ENCODE measurements around the gene GSDME. TPM values are rescaled to one million over a fixed set of nuclear protein-coding genes. Genes with fewer than 3 reads are reported as not detected.

Gene GSDME
- polyA plus RNA-seq, 4 donors = 4.0 to 118 (median 89.6) TPM

DNA sequence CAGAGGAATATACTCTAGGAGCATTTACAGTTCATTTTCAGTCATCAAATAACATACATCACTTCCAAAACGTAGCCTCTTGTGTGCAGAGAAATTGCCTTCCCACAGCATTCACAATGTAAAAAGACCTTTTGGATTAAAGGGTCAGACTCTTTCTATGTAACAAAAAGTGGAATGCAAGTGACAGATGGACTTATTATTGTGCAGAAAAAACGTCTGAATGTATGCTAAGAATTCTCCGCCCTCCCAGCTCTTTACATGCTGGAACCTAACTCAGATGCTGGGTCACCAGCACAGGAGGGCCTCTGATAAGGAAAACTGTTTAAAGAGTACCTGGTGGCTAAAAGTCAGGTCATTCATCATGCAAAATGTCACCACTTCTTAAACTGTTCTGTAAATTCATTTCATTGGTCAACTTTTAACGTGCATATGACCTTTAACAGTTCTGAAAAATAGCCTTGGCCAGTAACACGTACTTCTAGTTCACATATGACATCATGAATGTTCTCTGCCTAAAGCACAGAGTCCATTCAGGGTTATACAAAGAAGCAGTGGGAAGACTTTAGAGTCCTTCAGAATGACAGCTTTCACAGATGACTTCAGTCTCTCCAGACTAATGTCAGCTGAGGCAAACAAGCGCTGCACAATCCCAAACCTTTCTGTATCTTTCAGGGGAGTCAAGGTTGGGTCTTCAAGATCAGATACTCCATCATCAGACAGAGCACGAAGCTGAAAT is 58.6 kb downstream of the GSDME start:
- no peak overlapping the region for H3K4me3 ChIP-seq (ENCODE audit: low read depth in 1 of 3, low read length in 3 of 3)
- H3K4me1 ChIP-seq (ENCODE audit: control insufficient read depth in 3 of 3, insufficient read depth in 2 of 3, low read depth in 1 of 3, low read length in 2 of 3) = no peaks in the 10 kb centered on the region
- 83 to 88% (median 88%) methylated on average over 7 of the region's 7 CpGs for WGBS, 3 donors
- no peak for FAIRE-seq
- no peak overlapping the region for H3K27ac ChIP-seq (ENCODE audit: low read depth in 1 of 3, low read length in 2 of 3)
- peaks cover 0 to 21% (median 0%) of the 10 kb centered on the region in 3 donors for H3K36me3 ChIP-seq (ENCODE audit: control insufficient read depth in 3 of 3, insufficient read depth in 2 of 3, low read depth in 1 of 3, low read length in 3 of 3)
- no peaks in the 10 kb centered on the region for H3K27me3 ChIP-seq (ENCODE audit: control insufficient read depth in 3 of 3, insufficient read depth in 3 of 3, low read length in 3 of 3)
- DNase-seq = no peak
- H3K9me3 ChIP-seq (ENCODE audit: control insufficient read depth in 2 of 2, insufficient read depth in 1 of 2, low read depth in 1 of 2, low read length in 1 of 2) = no peaks in the 10 kb centered on the region

DNA sequence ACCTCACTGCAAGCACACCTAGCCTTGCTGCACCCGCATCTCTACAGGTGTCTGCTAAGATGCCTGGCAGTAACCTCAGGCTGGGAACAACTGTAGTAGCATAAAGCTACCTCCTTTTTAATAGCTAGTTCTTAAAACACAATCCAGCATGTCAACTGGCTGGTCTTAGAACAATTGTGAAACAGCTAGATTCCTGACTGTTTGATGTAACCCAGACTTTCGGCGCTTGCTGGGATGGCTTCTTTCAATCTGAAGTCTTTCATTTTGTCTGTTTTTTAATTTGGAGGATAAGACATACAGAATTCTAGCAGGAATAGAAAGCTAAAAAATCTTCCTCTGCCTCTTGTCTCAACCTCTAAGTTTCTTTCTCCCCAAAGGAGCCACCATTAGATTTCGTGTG is 59.8 kb downstream of the GSDME start:
- DNase-seq (no peak), FAIRE-seq (no peak)
- no peaks in the 10 kb centered on the region for H3K4me1 ChIP-seq (ENCODE audit: control insufficient read depth in 3 of 3, insufficient read depth in 2 of 3, low read depth in 1 of 3, low read length in 2 of 3)
- no peaks in the 10 kb centered on the region for H3K27me3 ChIP-seq (ENCODE audit: control insufficient read depth in 3 of 3, insufficient read depth in 3 of 3, low read length in 3 of 3)
- H3K27ac ChIP-seq (ENCODE audit: low read depth in 1 of 3, low read length in 2 of 3) = no peak overlapping the region
- no peaks in the 10 kb centered on the region for H3K9me3 ChIP-seq (ENCODE audit: control insufficient read depth in 2 of 2, insufficient read depth in 1 of 2, low read depth in 1 of 2, low read length in 1 of 2)
- peaks cover 0 to 9% (median 0%) of the 10 kb centered on the region in 3 donors for H3K36me3 ChIP-seq (ENCODE audit: control insufficient read depth in 3 of 3, insufficient read depth in 2 of 3, low read depth in 1 of 3, low read length in 3 of 3)
- H3K4me3 ChIP-seq (ENCODE audit: low read depth in 1 of 3, low read length in 3 of 3) = no peak overlapping the region
- WGBS, 3 donors = 93 to 96% (median 94%) methylated on average over 4 of the region's 4 CpGs

DNA sequence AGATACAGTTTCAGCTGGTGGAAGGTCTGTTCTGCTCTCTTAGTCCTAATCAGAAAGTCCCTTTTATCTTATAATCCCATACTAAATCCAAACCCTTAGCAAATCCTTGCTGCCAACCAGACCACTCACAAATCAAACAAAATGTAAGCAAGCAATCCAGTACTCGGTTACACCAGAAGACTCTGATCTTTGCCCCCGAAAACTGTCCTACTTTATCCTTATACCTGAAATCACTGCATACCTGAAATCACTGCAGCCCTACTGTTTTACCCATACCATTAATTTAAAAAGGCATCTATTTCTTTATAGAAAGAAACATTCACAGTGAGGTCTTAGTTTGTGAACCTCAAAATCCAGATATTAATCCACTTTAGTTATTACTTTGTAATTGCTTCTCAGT is 64.7 kb downstream of the GSDME start:
- Histone ChIP-seq H3K9me3 (ENCODE audit: control insufficient read depth in 2 of 2, insufficient read depth in 1 of 2, low read depth in 1 of 2, low read length in 1 of 2) (no peaks in the 10 kb centered on the region), H3K4me1 (ENCODE audit: control insufficient read depth in 3 of 3, insufficient read depth in 2 of 3, low read depth in 1 of 3, low read length in 2 of 3) (no peaks in the 10 kb centered on the region), H3K36me3 (ENCODE audit: control insufficient read depth in 3 of 3, insufficient read depth in 2 of 3, low read depth in 1 of 3, low read length in 3 of 3) (peaks cover 0 to 2% (median 0%) of the 10 kb centered on the region in 3 donors), H3K27me3 (ENCODE audit: control insufficient read depth in 3 of 3, insufficient read depth in 3 of 3, low read length in 3 of 3) (no peaks in the 10 kb centered on the region), H3K27ac (ENCODE audit: low read depth in 1 of 3, low read length in 2 of 3) (no peak overlapping the region), H3K4me3 (ENCODE audit: low read depth in 1 of 3, low read length in 3 of 3) (no peak overlapping the region)
- FAIRE-seq (no peak), DNase-seq (no peak)
- WGBS, 3 donors = 57 to 69% (median 65%) methylated on average over 2 of the region's 2 CpGs

DNA sequence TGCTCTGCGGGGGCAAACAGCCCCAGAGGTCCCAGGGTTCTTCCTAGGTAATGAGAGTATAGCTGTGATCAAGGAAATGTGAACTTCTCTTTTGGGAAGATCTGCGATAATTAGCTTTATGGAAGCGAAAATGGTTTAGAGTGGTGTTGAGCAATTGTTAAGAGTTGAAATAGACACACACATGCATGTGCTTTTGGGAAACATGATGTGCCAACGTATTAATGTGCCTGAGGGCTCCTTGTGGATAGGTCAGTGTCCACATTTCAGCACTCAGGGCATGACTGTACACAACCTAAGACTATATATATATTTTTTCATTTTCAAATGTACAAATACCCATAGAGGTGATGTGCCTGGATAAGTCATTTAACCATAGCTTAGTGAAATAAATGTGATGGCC is 67.0 kb downstream of the GSDME start:
- Histone ChIP-seq H3K36me3 (ENCODE audit: control insufficient read depth in 3 of 3, insufficient read depth in 2 of 3, low read depth in 1 of 3, low read length in 3 of 3) (peaks cover 0 to 2% (median 0%) of the 10 kb centered on the region in 3 donors), H3K27me3 (ENCODE audit: control insufficient read depth in 3 of 3, insufficient read depth in 3 of 3, low read length in 3 of 3) (no peaks in the 10 kb centered on the region), H3K27ac (ENCODE audit: low read depth in 1 of 3, low read length in 2 of 3) (no peak overlapping the region), H3K4me3 (ENCODE audit: low read depth in 1 of 3, low read length in 3 of 3) (no peak overlapping the region), H3K4me1 (ENCODE audit: control insufficient read depth in 3 of 3, insufficient read depth in 2 of 3, low read depth in 1 of 3, low read length in 2 of 3) (no peaks in the 10 kb centered on the region), H3K9me3 (ENCODE audit: control insufficient read depth in 2 of 2, insufficient read depth in 1 of 2, low read depth in 1 of 2, low read length in 1 of 2) (no peaks in the 10 kb centered on the region)
- no peak for DNase-seq
- no peak for FAIRE-seq
- 93 to 95% (median 94%) methylated on average over 4 of the region's 4 CpGs for WGBS, 3 donors

DNA sequence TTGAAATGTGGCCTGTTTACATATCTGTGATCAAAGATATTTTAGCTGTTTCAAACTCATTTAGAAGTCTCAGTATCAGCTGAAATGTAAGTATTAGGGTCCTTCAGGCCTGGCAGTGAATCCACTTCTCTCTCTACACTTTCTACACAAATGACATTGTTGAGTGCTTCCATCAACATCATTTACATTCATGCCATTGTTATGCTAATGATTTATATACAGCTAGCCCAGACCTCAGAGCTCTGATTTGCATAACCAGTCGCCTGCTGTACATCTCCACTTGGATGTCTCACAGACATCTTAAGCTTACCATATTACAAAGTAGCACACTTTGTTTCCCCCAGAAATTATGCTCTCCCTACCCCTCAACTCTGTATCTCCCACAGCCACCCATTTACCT is 71.6 kb downstream of the GSDME start:
- no peak overlapping the region for H3K4me3 ChIP-seq (ENCODE audit: low read depth in 1 of 3, low read length in 3 of 3)
- 94 to 96% (median 94%) methylated on average over 1 of the region's 1 CpG for WGBS, 3 donors
- FAIRE-seq (no peak), DNase-seq (no peak)
- no peaks in the 10 kb centered on the region for H3K4me1 ChIP-seq (ENCODE audit: control insufficient read depth in 3 of 3, insufficient read depth in 2 of 3, low read depth in 1 of 3, low read length in 2 of 3)
- H3K27ac ChIP-seq (ENCODE audit: low read depth in 1 of 3, low read length in 2 of 3) = no peak overlapping the region
- peaks cover 0 to 2% (median 0%) of the 10 kb centered on the region in 3 donors for H3K36me3 ChIP-seq (ENCODE audit: control insufficient read depth in 3 of 3, insufficient read depth in 2 of 3, low read depth in 1 of 3, low read length in 3 of 3)
- H3K9me3 ChIP-seq (ENCODE audit: control insufficient read depth in 2 of 2, insufficient read depth in 1 of 2, low read depth in 1 of 2, low read length in 1 of 2) = no peaks in the 10 kb centered on the region
- H3K27me3 ChIP-seq (ENCODE audit: control insufficient read depth in 3 of 3, insufficient read depth in 3 of 3, low read length in 3 of 3) = no peaks in the 10 kb centered on the region

DNA sequence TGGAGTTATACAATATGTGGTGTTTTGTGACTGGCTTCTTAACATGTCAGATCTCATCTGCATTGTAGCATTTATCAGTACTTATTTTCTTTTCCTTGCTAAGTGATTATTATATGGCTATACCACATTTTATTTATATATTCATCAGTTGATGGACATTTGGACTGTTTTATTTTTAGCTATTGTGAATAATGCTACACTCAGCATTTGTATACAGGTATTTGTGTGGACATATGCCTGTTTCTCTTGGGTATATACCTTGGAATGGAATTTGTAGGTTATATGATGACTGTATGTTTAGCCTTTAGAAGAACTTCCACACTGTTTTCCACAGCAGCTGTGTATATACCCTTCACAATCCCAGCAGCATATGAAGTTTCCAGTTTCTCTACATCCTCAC is 86.5 kb downstream of the GSDME start:
- H3K36me3 ChIP-seq (ENCODE audit: control insufficient read depth in 3 of 3, insufficient read depth in 2 of 3, low read depth in 1 of 3, low read length in 3 of 3) = no peaks in the 10 kb centered on the region
- FAIRE-seq (no peak), DNase-seq (no peak)
- no peak overlapping the region for H3K4me3 ChIP-seq (ENCODE audit: low read depth in 1 of 3, low read length in 3 of 3)
- no peak overlapping the region for H3K27ac ChIP-seq (ENCODE audit: low read depth in 1 of 3, low read length in 2 of 3)
- no peaks in the 10 kb centered on the region for H3K27me3 ChIP-seq (ENCODE audit: control insufficient read depth in 3 of 3, insufficient read depth in 3 of 3, low read length in 3 of 3)
- H3K4me1 ChIP-seq (ENCODE audit: control insufficient read depth in 3 of 3, insufficient read depth in 2 of 3, low read depth in 1 of 3, low read length in 2 of 3) = peaks cover 0 to 8% (median 0%) of the 10 kb centered on the region in 3 donors
- H3K9me3 ChIP-seq (ENCODE audit: control insufficient read depth in 2 of 2, insufficient read depth in 1 of 2, low read depth in 1 of 2, low read length in 1 of 2) = no peaks in the 10 kb centered on the region

DNA sequence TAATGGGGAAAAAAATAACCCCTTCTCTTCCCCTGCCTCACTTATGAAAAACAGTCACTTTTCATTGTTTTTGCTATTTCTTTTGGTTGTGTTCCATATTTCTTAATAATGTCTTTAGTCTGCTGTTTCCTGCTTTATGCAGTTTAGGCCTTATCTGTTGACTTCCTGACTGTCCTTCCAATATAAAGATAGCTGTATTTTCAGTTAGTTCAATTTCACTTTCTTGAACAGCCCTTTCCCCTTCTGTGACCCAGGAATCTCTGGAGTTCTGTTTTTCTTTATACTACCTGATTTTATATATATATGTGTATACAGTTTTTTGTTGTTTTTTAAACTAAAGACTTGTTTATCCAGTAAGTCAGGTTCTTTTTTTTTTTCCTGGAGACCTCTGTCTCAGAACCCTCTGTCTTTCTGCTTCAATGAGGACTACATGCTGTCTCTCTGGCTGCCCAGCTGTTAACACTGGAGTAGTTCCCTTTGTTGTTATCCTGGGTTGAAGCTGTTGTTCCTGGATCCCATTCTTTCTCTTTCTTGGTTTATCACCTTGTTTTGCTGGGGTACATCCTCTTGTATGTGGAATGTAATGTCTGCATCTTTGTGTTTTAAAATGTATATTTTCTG is 87.2 kb downstream of the GSDME start:
- H3K9me3 ChIP-seq (ENCODE audit: control insufficient read depth in 2 of 2, insufficient read depth in 1 of 2, low read depth in 1 of 2, low read length in 1 of 2) = no peaks in the 10 kb centered on the region
- H3K27ac ChIP-seq (ENCODE audit: low read depth in 1 of 3, low read length in 2 of 3) = no peak overlapping the region
- H3K4me1 ChIP-seq (ENCODE audit: control insufficient read depth in 3 of 3, insufficient read depth in 2 of 3, low read depth in 1 of 3, low read length in 2 of 3) = peaks cover 0 to 8% (median 0%) of the 10 kb centered on the region in 3 donors
- DNase-seq (no peak), FAIRE-seq (no peak)
- no peak overlapping the region for H3K4me3 ChIP-seq (ENCODE audit: low read depth in 1 of 3, low read length in 3 of 3)
- no peaks in the 10 kb centered on the region for H3K36me3 ChIP-seq (ENCODE audit: control insufficient read depth in 3 of 3, insufficient read depth in 2 of 3, low read depth in 1 of 3, low read length in 3 of 3)
- no peaks in the 10 kb centered on the region for H3K27me3 ChIP-seq (ENCODE audit: control insufficient read depth in 3 of 3, insufficient read depth in 3 of 3, low read length in 3 of 3)

DNA sequence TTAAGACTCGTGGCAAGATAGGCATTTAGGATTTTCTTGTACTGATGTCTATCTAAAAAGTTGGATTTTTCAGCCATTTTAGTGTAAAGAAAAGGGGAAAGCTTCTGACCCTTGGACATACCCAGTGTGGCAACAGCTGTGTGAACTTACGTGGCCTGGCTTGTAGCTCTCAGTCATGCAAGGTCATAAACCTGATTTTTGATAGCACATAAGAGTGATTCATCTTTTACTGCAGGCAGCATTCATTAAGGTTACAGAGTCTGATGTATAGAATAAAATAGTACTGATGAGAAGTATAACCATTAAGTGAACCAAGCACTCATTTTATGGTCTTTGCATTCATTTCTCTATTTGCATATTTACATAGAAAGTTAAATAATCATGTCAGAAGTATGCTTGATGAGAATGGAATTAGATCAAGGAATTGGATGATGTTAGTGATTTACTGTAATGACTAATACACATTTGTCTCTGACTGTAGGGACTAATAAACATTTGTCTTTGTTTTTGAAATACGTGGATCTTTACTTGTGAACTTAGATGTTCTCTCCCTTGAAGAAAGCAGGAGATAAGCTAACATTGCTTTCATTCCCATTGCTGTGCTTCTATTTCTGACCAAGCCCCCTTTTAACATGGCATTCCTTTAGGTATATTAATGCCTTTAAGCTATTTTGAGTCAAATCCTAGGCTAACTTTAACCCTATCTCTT is 88.2 kb downstream of the GSDME start:
- peak; percentile 85 to 92 for DNase-seq
- Histone ChIP-seq H3K27ac (ENCODE audit: low read depth in 1 of 3, low read length in 2 of 3) (peak overlapping the region in 2 of 3 donors; percentile 4 to 41), H3K27me3 (ENCODE audit: control insufficient read depth in 3 of 3, insufficient read depth in 3 of 3, low read length in 3 of 3) (no peaks in the 10 kb centered on the region), H3K9me3 (ENCODE audit: control insufficient read depth in 2 of 2, insufficient read depth in 1 of 2, low read depth in 1 of 2, low read length in 1 of 2) (no peaks in the 10 kb centered on the region), H3K4me1 (ENCODE audit: control insufficient read depth in 3 of 3, insufficient read depth in 2 of 3, low read depth in 1 of 3, low read length in 2 of 3) (peaks cover 0 to 8% (median 0%) of the 10 kb centered on the region in 3 donors), H3K4me3 (ENCODE audit: low read depth in 1 of 3, low read length in 3 of 3) (no peak overlapping the region), H3K36me3 (ENCODE audit: control insufficient read depth in 3 of 3, insufficient read depth in 2 of 3, low read depth in 1 of 3, low read length in 3 of 3) (no peaks in the 10 kb centered on the region)
- 14 to 57% (median 42%) methylated on average over 3 of the region's 3 CpGs for WGBS, 3 donors
- FAIRE-seq = peak; percentile 41

Data from small intestine (tissue), 7 donors.